Activated naive CD8-positive, alpha-beta T cell (primary cell): ENCODE data around the gene KLF9.
A peak's percentile ranks its signal among the peaks of the same experiment; 100 is the strongest.

Experiments
- H3K27ac Mint-ChIP-seq: one replicate; pipeline ENCODE4 v1.8.0; 2021; ENCODE audit warnings: mixed read lengths
- H3K27me3 Mint-ChIP-seq: one replicate; pipeline ENCODE4 v1.8.0; 2021; ENCODE audit warnings: mixed read lengths
- H3K36me3 Mint-ChIP-seq: one replicate; pipeline ENCODE4 v1.8.0; 2021; ENCODE audit warnings: mixed read lengths
- H3K4me1 Mint-ChIP-seq: one replicate; pipeline ENCODE4 v1.8.0; 2021; ENCODE audit warnings: low read depth, mixed read lengths
- H3K4me3 Mint-ChIP-seq: one replicate; pipeline ENCODE4 v1.8.0; 2021; ENCODE audit warnings: mild to moderate bottlenecking, mixed read lengths
- H3K9me3 Mint-ChIP-seq: one replicate; pipeline ENCODE4 v1.8.0; 2021; ENCODE audit warnings: low read depth, mixed read lengths

The KLF9 gene

DNA sequence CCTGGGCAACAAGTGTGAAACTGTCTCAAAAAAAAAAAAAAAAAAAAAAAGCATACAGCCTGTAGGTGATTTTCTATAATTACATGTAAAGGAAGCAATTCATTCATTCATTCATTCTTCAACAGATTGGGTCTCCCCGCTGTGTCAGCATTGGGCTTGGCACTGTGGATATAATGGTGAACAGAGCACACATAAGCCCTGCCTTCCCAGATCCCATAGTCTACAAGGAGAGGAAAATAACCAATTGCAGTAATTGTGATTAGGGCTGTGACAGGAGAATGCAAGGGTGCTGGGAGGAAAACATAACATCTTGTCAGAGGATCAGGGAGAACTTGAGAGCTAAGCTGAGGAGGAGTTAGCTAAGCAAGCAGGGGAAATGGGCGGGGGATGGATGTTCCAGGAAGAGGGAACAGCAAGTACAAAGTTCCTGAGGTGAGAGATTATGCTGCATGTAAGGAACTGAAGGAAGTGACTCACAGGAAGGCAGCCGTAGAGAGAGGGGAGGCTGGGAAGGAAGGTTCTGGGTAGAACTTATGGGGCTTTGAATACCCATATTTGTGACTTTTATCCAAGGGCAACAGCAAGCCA, 24.0 kb upstream of the KLF9 start:
- H3K4me3 Mint-ChIP-seq: no peak overlapping the region
- H3K9me3 Mint-ChIP-seq: no peaks in the 10 kb centered on the region
- no peaks in the 10 kb centered on the region for H3K27me3 Mint-ChIP-seq
- peaks cover 13% of the 10 kb centered on the region for H3K4me1 Mint-ChIP-seq
- H3K36me3 Mint-ChIP-seq: no peaks in the 10 kb centered on the region
- H3K27ac Mint-ChIP-seq: peak overlapping the region; percentile 2

- Mint-ChIP-seq H3K4me1 (peaks cover 13% of the 10 kb centered on the region), H3K27me3 (no peaks in the 10 kb centered on the region), H3K36me3 (no peaks in the 10 kb centered on the region), H3K27ac (no peak overlapping the region), H3K4me3 (no peak overlapping the region), H3K9me3 (peaks cover 4% of the 10 kb centered on the region)
Observed at GRCh38 chr9:70435948-70436347, 21.5 kb upstream of the KLF9 start.

DNA sequence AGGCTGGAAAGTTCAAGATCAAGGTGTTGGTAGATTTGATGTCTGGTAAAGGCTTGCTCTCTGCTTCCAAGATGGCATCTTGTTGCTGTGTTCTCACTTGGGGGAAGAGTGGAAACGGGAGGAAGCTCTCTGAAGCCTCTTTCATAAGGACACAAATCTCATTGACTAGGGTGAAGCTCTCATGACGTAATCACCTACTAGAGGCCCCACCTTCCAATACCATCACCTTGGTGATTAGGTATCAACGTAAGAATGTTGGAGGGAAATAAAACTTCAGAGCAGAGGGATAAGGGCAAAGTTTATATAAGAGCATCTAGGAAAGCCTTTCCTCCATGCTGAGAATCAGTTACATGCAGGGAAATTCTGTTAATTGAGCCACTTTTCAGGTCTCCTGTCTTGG, 15.4 kb upstream of the KLF9 start:
- H3K27ac Mint-ChIP-seq: no peak overlapping the region
- no peak overlapping the region for H3K4me3 Mint-ChIP-seq
- H3K4me1 Mint-ChIP-seq: no peaks in the 10 kb centered on the region
- peaks cover 4% of the 10 kb centered on the region for H3K9me3 Mint-ChIP-seq
- H3K36me3 Mint-ChIP-seq: no peaks in the 10 kb centered on the region
- no peaks in the 10 kb centered on the region for H3K27me3 Mint-ChIP-seq

GRCh38 chr9:70428781-70429180, 14.3 kb upstream of the KLF9 start:
- peaks cover 4% of the 10 kb centered on the region for H3K9me3 Mint-ChIP-seq
- H3K27ac Mint-ChIP-seq: no peak overlapping the region
- no peak overlapping the region for H3K4me3 Mint-ChIP-seq
- H3K4me1 Mint-ChIP-seq: no peaks in the 10 kb centered on the region
- H3K36me3 Mint-ChIP-seq: no peaks in the 10 kb centered on the region
- H3K27me3 Mint-ChIP-seq: no peaks in the 10 kb centered on the region

- no peaks in the 10 kb centered on the region for H3K27me3 Mint-ChIP-seq
- peak overlapping the region; percentile 19 for H3K27ac Mint-ChIP-seq
- H3K4me1 Mint-ChIP-seq: peaks cover 7% of the 10 kb centered on the region
- H3K4me3 Mint-ChIP-seq: no peak overlapping the region
- peaks cover 4% of the 10 kb centered on the region for H3K9me3 Mint-ChIP-seq
- H3K36me3 Mint-ChIP-seq: no peaks in the 10 kb centered on the region
Observed at GRCh38 chr9:70427161-70427945, 12.9 kb upstream of the KLF9 start.

GRCh38 chr9:70425192-70425591, 10.7 kb upstream of the KLF9 start:
- H3K36me3 Mint-ChIP-seq: no peaks in the 10 kb centered on the region
- H3K4me1 Mint-ChIP-seq: peaks cover 28% of the 10 kb centered on the region
- H3K27me3 Mint-ChIP-seq: no peaks in the 10 kb centered on the region
- no peak overlapping the region for H3K27ac Mint-ChIP-seq
- no peaks in the 10 kb centered on the region for H3K9me3 Mint-ChIP-seq
- no peak overlapping the region for H3K4me3 Mint-ChIP-seq

DNA sequence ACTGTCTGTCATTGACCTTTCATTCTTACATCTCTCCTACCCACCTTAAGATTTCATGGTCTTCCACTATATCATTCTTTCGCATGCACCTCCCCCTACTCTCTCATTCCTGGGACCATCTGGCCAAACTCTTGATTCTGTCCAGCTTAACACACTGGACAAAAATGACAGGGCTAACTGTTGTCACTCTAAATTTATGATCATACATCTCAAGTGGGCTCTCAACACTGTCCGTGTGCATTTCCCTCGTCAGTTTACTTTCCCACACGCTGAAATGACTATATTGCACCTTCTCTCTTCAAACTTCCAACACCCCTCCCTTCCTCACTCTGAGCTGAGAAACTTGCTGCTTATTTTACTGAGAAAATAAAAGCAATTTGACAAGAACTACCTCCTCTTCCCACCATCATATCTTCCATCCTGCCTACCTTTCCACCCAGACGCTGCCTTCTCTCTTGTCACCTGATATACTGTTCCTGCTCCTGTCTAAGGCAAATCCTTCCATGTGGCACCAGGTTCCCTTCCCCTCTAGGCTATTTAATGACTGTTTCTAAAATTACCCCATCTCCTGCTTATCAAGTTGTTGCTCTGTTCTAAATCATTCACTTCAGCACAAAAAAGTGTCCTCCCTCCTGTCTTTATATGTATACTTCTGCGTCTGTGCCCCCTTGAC, 8.1 kb upstream of the KLF9 start:
- Mint-ChIP-seq H3K9me3 (no peaks in the 10 kb centered on the region), H3K4me3 (peak overlapping the region; percentile 96), H3K36me3 (no peaks in the 10 kb centered on the region), H3K27me3 (no peaks in the 10 kb centered on the region), H3K27ac (peak overlapping the region; percentile 100), H3K4me1 (peaks cover 38% of the 10 kb centered on the region)

DNA sequence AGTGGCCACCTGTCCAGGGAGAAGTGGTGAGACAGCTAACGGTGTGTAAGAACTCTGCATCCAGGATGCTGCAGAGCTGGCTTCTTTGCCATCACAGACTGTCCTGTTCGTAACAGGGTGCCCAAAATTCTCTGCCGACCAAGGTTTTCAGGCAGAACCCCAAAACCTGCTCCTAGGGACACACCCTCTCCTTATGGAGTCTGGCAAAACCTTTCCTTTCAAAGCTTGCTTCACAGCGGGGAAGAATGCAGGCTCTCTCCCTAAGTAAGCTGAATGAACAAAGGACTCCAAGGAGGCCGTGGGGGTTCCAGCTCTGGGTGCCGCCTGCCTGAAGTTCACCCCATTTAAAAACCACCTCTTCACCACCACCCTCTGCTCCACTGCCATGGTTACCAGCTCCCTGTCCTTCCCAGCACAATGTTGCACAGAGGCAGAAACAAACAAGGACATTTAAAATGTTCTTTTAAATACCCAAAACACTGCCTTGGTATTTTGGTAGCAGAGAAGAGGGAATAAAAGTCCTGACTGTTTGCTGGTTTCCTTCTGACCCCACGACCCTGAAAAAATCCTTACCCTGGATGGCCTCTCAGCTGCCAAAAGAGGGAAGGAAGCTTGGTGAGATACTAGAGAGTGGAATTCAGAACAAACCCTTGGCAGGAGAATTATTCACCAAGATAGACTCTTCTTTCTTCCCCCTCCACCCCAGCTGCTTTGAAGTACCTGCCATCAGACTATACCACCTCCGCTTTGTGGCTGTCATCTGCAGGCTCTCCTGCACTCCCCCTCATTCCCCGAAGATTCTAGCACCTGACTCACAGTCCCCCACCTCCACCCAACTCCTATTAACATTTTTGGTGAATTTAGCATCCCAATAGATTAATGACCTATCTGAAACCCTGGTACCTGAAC, 7.1 kb upstream of the KLF9 start:
- peak overlapping the region; percentile 96 for H3K4me3 Mint-ChIP-seq
- no peaks in the 10 kb centered on the region for H3K9me3 Mint-ChIP-seq
- peaks cover 40% of the 10 kb centered on the region for H3K4me1 Mint-ChIP-seq
- H3K36me3 Mint-ChIP-seq: no peaks in the 10 kb centered on the region
- H3K27me3 Mint-ChIP-seq: no peaks in the 10 kb centered on the region
- peak overlapping the region; percentile 100 for H3K27ac Mint-ChIP-seq

DNA sequence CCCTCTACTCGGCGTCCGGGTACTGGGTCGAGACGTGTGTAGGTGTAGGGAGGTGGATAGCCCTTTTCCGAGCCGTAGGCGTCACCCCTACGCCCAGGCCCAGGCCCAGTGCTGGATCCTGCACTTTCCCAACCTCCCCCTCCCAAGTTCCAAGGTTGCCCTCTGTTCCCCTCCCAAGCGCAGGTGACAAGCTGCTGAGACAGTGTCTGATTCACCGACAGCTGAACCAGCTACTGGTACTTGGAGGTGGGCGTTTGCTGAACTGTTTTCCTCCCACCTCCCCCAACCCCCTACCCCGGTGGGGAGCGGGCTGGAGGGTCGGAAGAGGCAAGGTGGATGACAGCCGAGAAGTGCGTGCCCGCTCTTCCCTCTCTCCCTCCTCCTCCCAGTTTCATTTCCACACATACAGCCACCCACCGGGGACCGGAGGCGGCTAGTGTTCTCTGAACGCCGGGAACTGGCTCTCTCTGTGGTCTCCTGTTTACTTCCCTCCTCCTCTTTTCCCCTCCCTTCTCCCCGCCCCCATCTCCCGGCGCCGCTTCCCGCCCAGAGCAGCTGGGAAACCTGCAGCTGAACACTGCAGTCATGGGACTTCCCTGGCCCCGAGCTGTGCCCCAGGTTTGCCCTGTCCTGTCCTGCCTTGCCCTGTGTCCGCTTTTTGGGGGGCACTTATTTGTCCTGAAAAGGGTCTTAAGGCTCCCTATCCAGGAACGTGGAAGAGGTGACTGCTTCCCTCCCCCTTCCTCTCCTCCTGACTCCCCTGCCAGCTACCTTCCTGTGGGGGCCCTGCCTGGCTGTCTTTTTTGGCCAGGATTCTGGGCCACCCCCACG, 6.2 kb upstream of the KLF9 start:
- Mint-ChIP-seq H3K4me3 (peak overlapping the region; percentile 96), H3K36me3 (no peaks in the 10 kb centered on the region), H3K27me3 (no peaks in the 10 kb centered on the region), H3K27ac (peak overlapping the region; percentile 100), H3K4me1 (peaks cover 44% of the 10 kb centered on the region), H3K9me3 (no peaks in the 10 kb centered on the region)

DNA sequence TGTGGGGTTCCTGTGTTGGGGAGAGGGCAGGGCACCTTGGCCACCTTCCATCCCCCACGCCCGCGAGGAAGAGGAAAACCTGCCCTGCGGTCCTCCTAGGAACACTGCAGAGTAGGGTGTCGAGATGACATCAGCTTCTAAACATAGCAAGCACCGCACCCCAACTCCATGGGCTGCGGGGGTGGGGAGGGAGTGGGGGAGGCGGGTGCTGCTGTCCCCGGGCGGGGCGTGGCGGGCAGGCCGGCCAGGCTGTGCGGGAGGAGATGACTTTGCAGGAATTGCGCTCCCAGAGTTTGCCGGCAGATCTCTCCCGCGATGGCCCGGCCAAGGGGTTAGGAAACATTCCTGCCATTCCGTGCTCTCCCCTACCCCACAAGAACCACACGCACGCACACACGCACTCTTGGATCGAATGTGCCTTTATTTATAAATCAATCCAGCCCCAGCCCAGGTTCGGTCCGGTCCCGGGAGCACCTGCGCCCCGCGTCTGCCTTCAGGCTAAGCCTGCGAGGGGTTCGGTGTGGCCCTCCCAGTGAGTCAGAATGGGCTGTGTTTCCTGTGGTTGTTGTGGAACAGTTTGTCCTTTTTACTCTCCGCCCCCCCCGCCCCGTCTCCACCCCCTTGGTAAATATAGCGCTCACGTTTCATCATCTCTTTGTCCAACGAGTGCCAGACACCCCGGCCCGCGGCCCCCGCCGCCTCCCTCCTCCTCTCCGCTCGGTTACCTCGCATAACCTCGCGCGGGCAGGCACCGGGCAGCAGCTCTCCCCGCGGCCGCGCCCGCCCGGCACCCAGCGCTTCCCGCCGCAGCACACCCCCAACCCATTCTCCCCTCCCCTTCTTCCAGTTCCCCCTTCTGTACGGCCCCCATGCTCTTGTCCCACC, 5.3 kb upstream of the KLF9 start:
- H3K9me3 Mint-ChIP-seq: no peaks in the 10 kb centered on the region
- H3K27me3 Mint-ChIP-seq: no peaks in the 10 kb centered on the region
- no peaks in the 10 kb centered on the region for H3K36me3 Mint-ChIP-seq
- peak overlapping the region; percentile 100 for H3K27ac Mint-ChIP-seq
- peaks cover 50% of the 10 kb centered on the region for H3K4me1 Mint-ChIP-seq
- H3K4me3 Mint-ChIP-seq: peak overlapping the region; percentile 96

DNA sequence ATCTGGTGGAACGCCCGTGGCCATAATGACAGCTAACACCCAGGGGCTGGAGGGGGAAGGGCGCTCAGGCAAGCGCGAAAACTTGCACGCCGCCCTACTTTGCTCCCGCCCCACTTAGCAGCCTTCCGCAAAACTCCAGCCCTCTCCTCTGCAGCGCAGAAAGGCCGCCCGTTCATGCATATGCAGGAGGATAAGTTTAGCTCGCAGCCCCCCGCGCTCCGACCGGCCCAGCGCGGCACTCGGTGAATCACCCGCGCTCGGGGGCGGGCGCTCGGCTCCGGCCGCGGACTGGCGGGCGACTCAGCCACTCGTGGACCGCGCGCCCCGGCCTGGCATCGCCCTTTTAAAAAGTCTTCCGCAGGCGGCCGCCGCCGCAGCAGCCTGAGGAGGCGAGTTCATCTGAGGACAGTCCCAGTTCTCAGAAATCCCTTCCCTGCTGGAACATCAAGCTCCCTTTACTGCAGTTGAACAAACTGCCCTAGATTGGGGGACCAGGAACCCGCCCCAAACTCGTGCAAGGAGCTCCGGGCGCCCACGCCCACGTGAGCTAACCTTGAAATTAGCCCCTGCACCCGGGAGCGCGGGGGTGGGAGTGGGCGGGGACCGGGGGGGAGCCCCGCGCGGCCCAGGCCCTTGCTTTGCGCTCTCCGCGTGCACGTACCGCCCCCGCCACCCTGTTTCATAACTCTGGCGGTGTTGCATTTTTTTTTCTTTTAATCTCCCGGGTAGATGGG, 4.5 kb upstream of the KLF9 start:
- H3K27ac Mint-ChIP-seq: peak overlapping the region; percentile 100
- H3K4me3 Mint-ChIP-seq: peak overlapping the region; percentile 96
- H3K27me3 Mint-ChIP-seq: no peaks in the 10 kb centered on the region
- no peaks in the 10 kb centered on the region for H3K36me3 Mint-ChIP-seq
- no peaks in the 10 kb centered on the region for H3K9me3 Mint-ChIP-seq
- H3K4me1 Mint-ChIP-seq: peaks cover 57% of the 10 kb centered on the region

DNA sequence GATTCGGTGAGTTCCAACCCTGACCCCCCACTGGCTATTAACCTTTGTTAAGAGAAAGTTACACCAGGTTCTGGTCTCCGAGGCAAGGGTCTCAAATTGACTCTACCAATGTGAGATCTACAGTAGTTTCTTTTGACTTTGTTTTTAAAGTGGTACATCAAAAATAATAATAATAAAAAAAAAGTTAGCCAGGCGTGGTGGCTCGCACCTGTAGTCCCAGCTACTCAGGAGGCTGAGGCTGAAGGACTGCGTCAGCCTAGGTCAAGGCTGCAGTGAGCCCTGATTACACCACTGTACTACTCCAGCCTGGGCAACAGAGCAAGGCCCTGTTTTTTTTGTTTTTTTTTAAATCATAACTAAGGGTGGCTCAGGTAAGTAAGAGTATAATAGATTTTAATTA, 1.0 kb upstream of the KLF9 start:
- Mint-ChIP-seq H3K27ac (no peak overlapping the region), H3K36me3 (no peaks in the 10 kb centered on the region), H3K9me3 (no peaks in the 10 kb centered on the region), H3K4me3 (no peak overlapping the region), H3K4me1 (peaks cover 40% of the 10 kb centered on the region), H3K27me3 (no peaks in the 10 kb centered on the region)

GRCh38 chr9:70415041-70415440, 584 bp upstream of the KLF9 start:
- H3K27me3 Mint-ChIP-seq: no peaks in the 10 kb centered on the region
- peak overlapping the region; percentile 100 for H3K27ac Mint-ChIP-seq
- no peaks in the 10 kb centered on the region for H3K36me3 Mint-ChIP-seq
- H3K4me3 Mint-ChIP-seq: peak overlapping the region; percentile 99
- no peaks in the 10 kb centered on the region for H3K9me3 Mint-ChIP-seq
- peaks cover 42% of the 10 kb centered on the region for H3K4me1 Mint-ChIP-seq
